ENCODE data around the gene SPATA32. TPM values are rescaled to one million over a fixed set of nuclear protein-coding genes. Genes with fewer than 3 reads are reported as not detected.
A peak's percentile ranks its signal among the peaks of the same experiment; 100 is the strongest.

Gene SPATA32
- total and polyA plus RNA-seq, 2 donors from 2014 or later, result not detected

GRCh38 chr17:45277992-45278391, 16.1 kb upstream of the SPATA32 start:
- TF ChIP-seq CTCF (IDR thresholded peaks at IDR 0.05; ENCODE audit: borderline replicate concordance, extremely low read depth, insufficient read depth), result no peak
- Histone ChIP-seq H3K4me3 (ENCODE audit: low read length in 3 of 3) (no peak overlapping the region), H3K9ac (ENCODE audit: low read length in 3 of 3) (no peak overlapping the region), H3K27ac (ENCODE audit: low read depth in 2 of 2, low read length in 2 of 2) (peak overlapping the region in 1 of 2 donors; percentile 37), H3K9me3 (ENCODE audit: control insufficient read depth in 2 of 3, insufficient read depth in 1 of 3, low read length in 3 of 3) (no peaks in the 10 kb centered on the region), H3K4me1 (ENCODE audit: control insufficient read depth in 2 of 3, insufficient read depth in 2 of 3, low read depth in 1 of 3, low read length in 3 of 3) (peaks cover 0 to 10% (median 5%) of the 10 kb centered on the region in 3 donors), H3K27me3 (ENCODE audit: control insufficient read depth, insufficient read depth, low read length) (no peaks in the 10 kb centered on the region), H3K36me3 (ENCODE audit: control insufficient read depth in 2 of 3, insufficient read depth in 3 of 3, low read length in 3 of 3) (peaks cover 0 to 17% (median 15%) of the 10 kb centered on the region in 3 donors)
- FAIRE-seq, result no peak
- intact Hi-C loops (cut with DNase I), result no loop called here
- peak in 2 of 5 donors; percentile 52 to 53 for DNase-seq

GRCh38 chr17:45277216-45277849, 15.4 kb upstream of the SPATA32 start:
- intact Hi-C loops (cut with DNase I), result no loop called here
- TF ChIP-seq CTCF (IDR thresholded peaks at IDR 0.05; ENCODE audit: borderline replicate concordance, extremely low read depth, insufficient read depth), result peak; percentile 92
- Histone ChIP-seq H3K4me3 (ENCODE audit: low read length in 3 of 3) (peak overlapping the region in 1 of 3 donors; percentile 1), H3K36me3 (ENCODE audit: control insufficient read depth in 2 of 3, insufficient read depth in 3 of 3, low read length in 3 of 3) (peaks cover 0 to 14% (median 14%) of the 10 kb centered on the region in 3 donors), H3K9ac (ENCODE audit: low read length in 3 of 3) (peak overlapping the region in 1 of 3 donors; percentile 32), H3K4me1 (ENCODE audit: control insufficient read depth in 2 of 3, insufficient read depth in 2 of 3, low read depth in 1 of 3, low read length in 3 of 3) (peaks cover 0 to 10% (median 5%) of the 10 kb centered on the region in 3 donors), H3K27me3 (ENCODE audit: control insufficient read depth, insufficient read depth, low read length) (no peaks in the 10 kb centered on the region), H3K27ac (ENCODE audit: low read depth in 2 of 2, low read length in 2 of 2) (peak overlapping the region in 1 of 2 donors; percentile 33), H3K9me3 (ENCODE audit: control insufficient read depth in 2 of 3, insufficient read depth in 1 of 3, low read length in 3 of 3) (no peaks in the 10 kb centered on the region)
- DNase-seq, result peak; percentile 91 to 96 (median 93)
- FAIRE-seq, result peak; percentile 52

- H3K27me3 ChIP-seq (ENCODE audit: control insufficient read depth, insufficient read depth, low read length), result no peaks in the 10 kb centered on the region
- H3K9me3 ChIP-seq (ENCODE audit: control insufficient read depth in 2 of 3, insufficient read depth in 1 of 3, low read length in 3 of 3), result no peaks in the 10 kb centered on the region
- no peak for TF ChIP-seq CTCF (IDR thresholded peaks at IDR 0.05; ENCODE audit: borderline replicate concordance, extremely low read depth, insufficient read depth)
- DNase-seq, result no peak
- H3K9ac ChIP-seq (ENCODE audit: low read length in 3 of 3), result no peak overlapping the region
- no peak overlapping the region for H3K27ac ChIP-seq (ENCODE audit: low read depth in 2 of 2, low read length in 2 of 2)
- intact Hi-C loops (cut with DNase I), result no loop called here
- H3K4me1 ChIP-seq (ENCODE audit: control insufficient read depth in 2 of 3, insufficient read depth in 2 of 3, low read depth in 1 of 3, low read length in 3 of 3), result peaks cover 0 to 10% (median 5%) of the 10 kb centered on the region in 3 donors
- H3K4me3 ChIP-seq (ENCODE audit: low read length in 3 of 3), result no peak overlapping the region
- FAIRE-seq, result no peak
- H3K36me3 ChIP-seq (ENCODE audit: control insufficient read depth in 2 of 3, insufficient read depth in 3 of 3, low read length in 3 of 3), result peaks cover 0 to 20% (median 14%) of the 10 kb centered on the region in 3 donors
Observed at GRCh38 chr17:45276031-45276430, 14.1 kb upstream of the SPATA32 start.
